ENCODE data around the gene PNPLA7. TPM values are rescaled to one million over a fixed set of nuclear protein-coding genes. Genes with fewer than 3 reads are reported as not detected.

PNPLA7 gene
- total RNA-seq, 1 experiment from 2014 or later: 0.90 TPM

DNA sequence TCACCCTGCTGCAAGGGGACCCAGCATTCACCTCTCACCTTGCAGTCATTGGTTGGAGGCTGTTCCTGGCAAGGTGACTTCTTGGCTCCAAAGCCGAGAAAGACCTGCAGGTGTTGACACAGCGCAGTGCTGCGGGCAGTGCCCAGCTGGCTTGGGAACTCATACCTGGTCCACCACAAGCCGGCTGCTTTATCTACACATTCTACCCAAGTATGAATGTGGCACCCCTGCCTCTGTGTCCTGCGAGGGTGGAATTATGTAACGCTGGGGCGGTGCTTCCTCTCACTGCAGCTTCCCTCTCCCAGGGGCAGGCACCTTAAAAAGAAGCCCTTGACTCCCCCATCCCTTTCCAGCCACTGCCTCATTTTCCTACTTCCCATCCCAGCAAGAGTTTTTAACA is 42.6 kb upstream of the PNPLA7 start:
- ChIA-PET CTCF (no interaction called here), POLR2A (ENCODE audit: low non-redundant PET) (no interaction called here)
- H3K27ac ChIP-seq (ENCODE audit: low read depth, low read length, poor library complexity, severe bottlenecking): no peak overlapping the region
- H3K36me3 ChIP-seq (ENCODE audit: insufficient read depth, low read length, poor library complexity, severe bottlenecking): peaks cover 9% of the 10 kb centered on the region
- no peak overlapping the region for H3K4me3 ChIP-seq (ENCODE audit: low read depth, low read length, poor library complexity, severe bottlenecking)
- peaks cover 7% of the 10 kb centered on the region for H3K4me1 ChIP-seq (ENCODE audit: insufficient read depth, low read length, poor library complexity, severe bottlenecking)
- H3K9me3 ChIP-seq (ENCODE audit: low read depth, low read length, poor library complexity, severe bottlenecking): no peaks in the 10 kb centered on the region
- BruUV-seq (replicated peaks): no TSS peak
- no peak for DNase-seq (ENCODE audit: low spot score)
- no peak for TF ChIP-seq EZH2 (IDR thresholded peaks at IDR 0.05; ENCODE audit: borderline replicate concordance, low read depth, low read length, poor library complexity, severe bottlenecking)
- no peak for TF ChIP-seq CTCF (conservative IDR thresholded peaks at IDR 0.05; ENCODE audit: low read depth, low read length)
- H3K27me3 ChIP-seq (replicated peaks; ENCODE audit: insufficient read depth, low read depth, low read length, poor library complexity): no peaks in the 10 kb centered on the region
- intact Hi-C loops (cut with micrococcal nuclease; ENCODE audit: unreplicated experiment): no loop called here

GRCh38 chr9:137590469-137591383 is 40.5 kb upstream of the PNPLA7 start, which contains the start of gene ZMYND19:
Gene ZMYND19 (minus strand): TSS chr9:137590512. CDS start chr9:137590263, 249 bp downstream.
- ChIA-PET POLR2A (ENCODE audit: low non-redundant PET) (no interaction called here), CTCF (interaction anchor here (1.4 kb wide), 1 partner anchor 11 kb away, joined by 5 read pairs; no protein-coding TSS in a partner anchor)
- no peak for TF ChIP-seq EZH2 (IDR thresholded peaks at IDR 0.05; ENCODE audit: borderline replicate concordance, low read depth, low read length, poor library complexity, severe bottlenecking)
- TF ChIP-seq CTCF (conservative IDR thresholded peaks at IDR 0.05; ENCODE audit: low read depth, low read length): no peak
- no TSS peak for BruUV-seq (replicated peaks)
- Histone ChIP-seq H3K9me3 (ENCODE audit: low read depth, low read length, poor library complexity, severe bottlenecking) (no peaks in the 10 kb centered on the region), H3K4me1 (ENCODE audit: insufficient read depth, low read length, poor library complexity, severe bottlenecking) (peaks cover 7% of the 10 kb centered on the region), H3K27me3 (replicated peaks; ENCODE audit: insufficient read depth, low read depth, low read length, poor library complexity) (no peaks in the 10 kb centered on the region), H3K27ac (ENCODE audit: low read depth, low read length, poor library complexity, severe bottlenecking) (peak within 1 kb of the TSS; percentile 96), H3K4me3 (ENCODE audit: low read depth, low read length, poor library complexity, severe bottlenecking) (peak within 1 kb of the TSS; percentile 94), H3K36me3 (ENCODE audit: insufficient read depth, low read length, poor library complexity, severe bottlenecking) (peaks cover 29% of the 10 kb centered on the region)
- peak; percentile 93 for DNase-seq (ENCODE audit: low spot score)
- intact Hi-C loops (cut with micrococcal nuclease; ENCODE audit: unreplicated experiment): no loop called here

DNA sequence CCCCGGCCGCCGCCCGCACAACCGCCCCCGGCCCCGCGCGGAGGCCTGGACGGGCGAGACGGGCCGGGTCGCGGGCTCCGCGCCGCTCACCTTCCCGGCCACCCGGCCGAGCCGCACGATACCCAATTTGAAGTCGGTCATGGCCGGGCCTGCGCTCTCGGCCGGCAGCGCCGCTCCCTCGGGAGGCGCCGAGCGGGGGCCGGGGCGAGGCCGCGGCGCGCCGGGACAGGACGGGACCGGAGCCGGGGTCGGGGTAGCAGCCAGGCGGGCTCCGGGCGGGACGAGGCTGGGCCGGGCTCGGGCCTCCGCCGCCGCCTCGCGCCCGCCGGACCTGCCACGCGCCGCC is 39.9 kb upstream of the PNPLA7 start:
- Histone ChIP-seq H3K27ac (ENCODE audit: low read depth, low read length, poor library complexity, severe bottlenecking) (peak overlapping the region; percentile 77), H3K4me3 (ENCODE audit: low read depth, low read length, poor library complexity, severe bottlenecking) (peak overlapping the region; percentile 94), H3K27me3 (replicated peaks; ENCODE audit: insufficient read depth, low read depth, low read length, poor library complexity) (no peaks in the 10 kb centered on the region), H3K4me1 (ENCODE audit: insufficient read depth, low read length, poor library complexity, severe bottlenecking) (peaks cover 7% of the 10 kb centered on the region), H3K36me3 (ENCODE audit: insufficient read depth, low read length, poor library complexity, severe bottlenecking) (peaks cover 35% of the 10 kb centered on the region), H3K9me3 (ENCODE audit: low read depth, low read length, poor library complexity, severe bottlenecking) (no peaks in the 10 kb centered on the region)
- POLR2A ChIA-PET (ENCODE audit: low non-redundant PET): no interaction called here
- BruUV-seq (replicated peaks): no TSS peak
- intact Hi-C loops (cut with micrococcal nuclease; ENCODE audit: unreplicated experiment): no loop called here
- no peak for DNase-seq (ENCODE audit: low spot score)
- CTCF ChIA-PET: interaction anchor here (1.4 kb wide), 1 partner anchor 11 kb away, joined by 5 read pairs; no protein-coding TSS in a partner anchor
- TF ChIP-seq CTCF (conservative IDR thresholded peaks at IDR 0.05; ENCODE audit: low read depth, low read length): no peak
- TF ChIP-seq EZH2 (IDR thresholded peaks at IDR 0.05; ENCODE audit: borderline replicate concordance, low read depth, low read length, poor library complexity, severe bottlenecking): no peak
